Right renal cortex interstitium (tissue), 3 donors: ENCODE results near the gene POLRMT. TPM values are rescaled to one million over a fixed set of nuclear protein-coding genes. Genes with fewer than 3 reads are reported as not detected.

Experiments
- DNase-seq, 3 donors: peaks; one replicate each; pipeline ENCODE4 v3.0.0-alpha.2; 2013; ENCODE audit warnings: low read depth in 3 of 3, low spot score in 2 of 3
- polyA plus RNA-seq, 3 donors: library from polyadenylated mRNA; unstranded; fragments of 120-200 nt; gene quantifications; one replicate each; pipeline ENCODE4 v1.2.1, GENCODE V29; 2013; ENCODE audit not compliant: insufficient read length in 3 of 3

POLRMT gene
- polyA plus RNA-seq, 3 donors = 55.5 to 58.1 (median 56.1) TPM

DNA sequence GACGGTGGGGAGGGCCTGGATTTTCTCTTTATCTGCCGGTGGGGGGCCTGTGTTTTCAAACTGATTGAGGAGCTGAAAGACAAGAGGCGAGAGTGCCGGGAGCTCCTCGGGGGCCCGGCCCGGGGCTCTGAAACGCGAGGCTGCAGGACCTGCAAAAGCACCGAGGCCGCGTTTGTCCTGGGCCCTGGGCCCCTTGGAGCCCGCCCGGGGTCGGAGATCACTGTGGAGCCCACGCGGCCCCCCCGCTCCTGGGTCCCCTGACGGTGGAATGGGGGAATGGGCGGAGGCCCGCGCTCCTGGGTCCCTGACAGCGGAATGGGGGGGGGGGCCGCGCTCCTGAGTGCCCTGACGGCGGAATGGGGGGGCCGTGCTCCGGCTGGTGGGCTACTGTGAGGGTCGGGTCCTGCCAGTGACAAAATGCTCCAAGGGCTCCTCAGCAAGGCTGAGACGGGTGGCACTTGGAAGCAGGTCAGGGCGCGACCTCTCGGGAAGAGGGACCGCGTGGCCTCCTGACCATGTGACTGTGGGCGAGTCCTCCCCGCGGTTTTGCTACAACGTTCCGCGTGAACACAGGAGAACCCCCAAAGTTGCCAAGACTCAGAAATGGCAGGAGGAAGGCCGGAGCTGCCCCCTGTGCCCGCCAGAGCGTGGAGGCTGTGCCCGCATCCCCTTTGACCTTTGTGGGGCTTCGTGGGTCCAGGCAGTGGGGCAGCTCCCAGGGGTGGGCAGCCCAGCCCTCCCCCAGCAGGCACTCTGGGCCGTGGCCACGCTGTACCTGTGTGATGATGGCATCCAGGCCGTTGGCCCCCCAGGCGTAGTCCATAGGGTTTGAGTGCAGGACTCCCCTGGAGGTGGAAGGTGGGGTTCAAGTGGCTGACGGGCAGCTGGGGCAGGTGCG lies 15.8 kb upstream of the POLRMT start:
- DNase-seq = no peak

- DNase-seq = no peak
These were observed 15.0 kb upstream of the POLRMT start for GRCh38 chr19:648305-648704.

GRCh38 chr19:647566-648284 lies 14.4 kb upstream of the POLRMT start:
- no peak for DNase-seq

GRCh38 chr19:646779-647565 lies 13.6 kb upstream of the POLRMT start:
- no peak for DNase-seq

DNA sequence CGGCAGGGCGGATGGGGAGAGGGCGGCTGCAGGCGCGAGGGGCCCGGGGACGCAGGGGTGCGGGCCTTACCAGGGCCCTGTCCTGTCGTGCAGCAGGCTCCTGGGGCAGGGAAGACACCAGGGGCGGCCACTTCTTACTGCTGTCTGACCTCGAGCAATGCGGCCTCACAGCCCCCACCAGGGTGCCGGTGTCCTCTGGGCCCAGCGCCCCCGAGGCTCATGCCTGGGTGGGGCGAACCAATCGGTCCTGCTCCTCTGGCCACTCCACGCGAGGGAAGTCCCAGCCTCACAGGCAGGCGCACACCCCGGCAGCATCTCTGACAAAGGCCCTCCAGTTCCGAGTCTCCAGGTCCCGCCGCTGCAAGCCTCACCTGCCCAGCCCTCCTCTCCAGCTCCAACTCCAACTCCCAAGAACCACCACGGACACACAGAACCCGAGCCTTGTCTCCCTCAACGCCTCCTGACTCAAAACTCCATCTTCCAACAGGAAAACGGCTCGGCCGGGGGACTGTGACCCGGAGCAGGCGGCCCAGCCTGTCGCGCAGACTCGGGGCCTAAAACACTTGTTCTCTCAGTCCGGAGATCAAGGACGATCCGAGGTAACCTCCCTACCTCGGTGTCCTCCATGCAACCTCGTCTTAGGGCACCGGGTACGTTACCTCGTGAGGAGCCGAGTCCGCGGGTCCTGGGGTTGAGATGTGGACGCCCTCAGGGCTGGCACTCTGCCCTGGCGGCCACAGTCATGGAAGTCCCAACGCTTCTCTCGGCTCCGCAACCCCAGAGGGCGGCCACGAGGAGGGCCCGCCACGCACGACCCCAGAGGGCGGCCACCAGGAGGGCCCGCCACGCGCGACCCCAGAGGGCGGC lies 12.8 kb upstream of the POLRMT start:
- no peak for DNase-seq

DNA sequence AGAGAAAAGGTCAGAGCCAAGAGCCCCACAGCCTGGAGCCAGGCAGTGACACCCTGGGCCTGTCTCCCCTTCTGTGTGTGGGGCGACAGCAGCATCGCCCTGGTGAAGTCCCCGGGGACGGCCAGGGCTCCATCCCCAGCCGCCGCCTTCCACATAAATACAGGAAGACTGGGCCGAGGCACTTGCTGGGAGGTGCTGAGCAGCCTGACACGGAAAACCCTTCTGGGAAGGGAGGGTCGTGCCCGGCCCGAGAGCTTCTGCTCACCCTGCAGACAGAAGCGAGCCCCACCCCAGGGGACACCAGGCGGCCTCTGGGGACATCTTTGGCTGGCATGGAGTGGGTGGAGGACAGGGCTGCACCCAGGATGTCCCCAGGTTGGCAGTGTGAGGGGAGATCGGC lies 11.5 kb upstream of the POLRMT start:
- no peak for DNase-seq

GRCh38 chr19:644363-644762 lies 11.0 kb upstream of the POLRMT start:
- no peak for DNase-seq

GRCh38 chr19:643736-644135 lies 10.4 kb upstream of the POLRMT start:
- DNase-seq = no peak

- DNase-seq = no peak
These were observed 9.7 kb upstream of the POLRMT start for GRCh38 chr19:642767-643727.

GRCh38 chr19:641702-642101 lies 8.4 kb upstream of the POLRMT start:
- DNase-seq = no peak

DNA sequence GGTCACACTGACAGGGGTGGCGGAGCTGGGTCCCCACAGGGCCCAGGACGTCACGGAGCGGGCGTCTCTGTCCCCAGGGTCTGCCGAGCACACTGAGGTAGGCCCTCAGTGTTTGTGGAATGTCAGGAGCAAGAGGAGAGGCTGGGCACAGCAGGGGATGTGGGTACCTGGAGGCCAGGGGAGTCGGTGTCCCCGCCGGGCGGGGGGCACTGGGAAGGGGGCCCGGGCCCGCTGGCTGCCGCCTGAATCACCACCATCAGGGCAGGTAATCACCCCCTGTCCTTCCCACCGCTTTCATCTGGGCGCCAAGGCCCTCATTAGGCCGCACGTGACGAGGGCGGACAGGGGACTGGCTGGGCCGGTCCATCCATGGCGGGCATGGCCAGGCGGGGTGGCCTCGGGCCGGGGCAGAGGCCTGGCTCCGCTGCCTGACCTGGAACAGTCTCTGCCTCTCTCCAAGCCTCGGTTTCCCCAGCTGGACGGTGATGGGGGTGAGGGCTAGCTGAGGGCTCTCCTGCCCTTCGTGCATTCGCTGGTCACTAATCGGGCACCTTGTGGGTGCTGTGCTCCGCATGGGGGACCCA lies 7.4 kb upstream of the POLRMT start:
- no peak for DNase-seq

- DNase-seq = no peak
These were observed 6.8 kb upstream of the POLRMT start for GRCh38 chr19:640161-640558.

DNA sequence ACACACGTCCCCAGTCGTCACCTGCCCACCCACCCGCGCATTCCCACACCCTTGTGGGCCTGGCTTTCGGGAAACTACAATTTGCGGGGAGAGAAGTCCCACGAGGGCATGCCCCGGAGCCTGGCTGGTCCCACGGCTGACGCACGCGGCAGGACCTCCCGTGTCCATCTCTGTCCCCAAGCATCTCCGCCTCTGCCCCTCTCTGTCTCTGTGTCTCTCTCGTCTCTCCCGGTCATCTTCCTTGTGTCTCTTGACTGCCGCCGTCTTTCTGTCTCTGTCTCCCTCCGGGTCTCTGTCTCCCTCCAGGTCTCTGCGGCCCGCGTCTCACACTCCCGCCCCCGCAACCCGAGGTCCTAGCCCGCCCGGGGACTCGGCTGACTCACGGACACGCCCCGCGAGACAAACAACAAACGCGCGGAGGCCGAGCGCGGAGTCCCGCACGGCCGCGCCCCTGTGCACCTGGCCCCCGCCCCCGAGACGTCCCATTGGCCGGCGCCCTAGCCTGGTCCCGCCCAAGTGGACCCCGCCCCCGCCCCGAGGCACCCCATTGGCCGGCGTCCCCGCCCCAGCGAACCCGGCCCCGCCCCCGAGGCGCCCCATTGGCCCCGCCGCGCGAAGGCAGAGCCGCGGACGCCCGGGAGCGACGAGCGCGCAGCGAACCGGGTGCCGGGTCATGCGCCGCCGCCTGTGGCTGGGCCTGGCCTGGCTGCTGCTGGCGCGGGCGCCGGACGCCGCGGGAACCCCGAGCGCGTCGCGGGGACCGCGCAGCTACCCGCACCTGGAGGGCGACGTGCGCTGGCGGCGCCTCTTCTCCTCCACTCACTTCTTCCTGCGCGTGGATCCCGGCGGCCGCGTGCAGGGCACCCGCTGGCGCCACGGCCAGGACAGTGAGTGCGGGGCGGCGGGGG lies 6.2 kb upstream of the POLRMT start, which contains the start of gene FGF22:
FGF22 (plus strand) TSS at position 627 of the 908 bp plus-strand sequence; CDS start at position 674, 47 bp downstream.
- DNase-seq = peak in 2 of 3 donors; percentile 65 to 76

- no peak for DNase-seq
These were observed 5.5 kb upstream of the POLRMT start for GRCh38 chr19:638906-639252.

DNA sequence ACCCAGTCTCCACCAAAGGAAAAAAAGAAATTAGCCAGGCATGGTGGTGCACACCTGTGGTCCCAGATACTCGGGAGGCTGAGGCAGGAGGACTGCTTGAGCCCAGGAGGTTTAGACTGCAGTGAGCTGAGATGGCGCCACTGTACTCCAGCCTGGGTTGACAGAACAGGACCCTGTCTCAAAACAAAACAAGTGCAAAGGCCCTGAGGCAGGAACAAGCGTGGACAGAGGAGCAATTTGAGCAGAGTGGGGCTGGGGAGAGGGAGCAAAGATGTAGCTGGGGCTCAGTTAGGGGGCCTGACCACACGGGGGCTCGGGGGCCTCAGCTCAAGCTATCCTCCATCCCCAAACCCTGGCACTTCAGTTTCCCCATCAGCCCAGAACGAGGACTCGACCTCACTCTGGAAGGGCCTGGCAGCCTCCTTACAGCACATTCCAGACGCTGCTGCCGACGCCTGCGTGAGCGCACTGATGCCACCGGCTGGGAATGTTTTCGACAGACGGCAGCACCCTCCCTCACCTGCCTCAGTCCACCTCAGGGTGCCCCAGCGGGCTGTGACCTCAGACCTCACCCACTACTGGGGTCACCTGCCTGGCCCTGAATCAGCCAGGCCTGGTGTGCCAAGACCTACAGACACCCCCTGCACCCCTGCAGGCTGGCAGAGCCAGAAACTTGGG lies 1.8 kb upstream of the POLRMT start:
- no peak for DNase-seq

GRCh38 chr19:633786-634639 lies 676 bp upstream of the POLRMT start:
- no peak for DNase-seq
